ENCODE data around the gene CCDC187. TPM values are rescaled to one million over a fixed set of nuclear protein-coding genes. Genes with fewer than 3 reads are reported as not detected.

CCDC187 gene
- total RNA-seq, 1 experiment from 2014 or later = 0.61 TPM

DNA sequence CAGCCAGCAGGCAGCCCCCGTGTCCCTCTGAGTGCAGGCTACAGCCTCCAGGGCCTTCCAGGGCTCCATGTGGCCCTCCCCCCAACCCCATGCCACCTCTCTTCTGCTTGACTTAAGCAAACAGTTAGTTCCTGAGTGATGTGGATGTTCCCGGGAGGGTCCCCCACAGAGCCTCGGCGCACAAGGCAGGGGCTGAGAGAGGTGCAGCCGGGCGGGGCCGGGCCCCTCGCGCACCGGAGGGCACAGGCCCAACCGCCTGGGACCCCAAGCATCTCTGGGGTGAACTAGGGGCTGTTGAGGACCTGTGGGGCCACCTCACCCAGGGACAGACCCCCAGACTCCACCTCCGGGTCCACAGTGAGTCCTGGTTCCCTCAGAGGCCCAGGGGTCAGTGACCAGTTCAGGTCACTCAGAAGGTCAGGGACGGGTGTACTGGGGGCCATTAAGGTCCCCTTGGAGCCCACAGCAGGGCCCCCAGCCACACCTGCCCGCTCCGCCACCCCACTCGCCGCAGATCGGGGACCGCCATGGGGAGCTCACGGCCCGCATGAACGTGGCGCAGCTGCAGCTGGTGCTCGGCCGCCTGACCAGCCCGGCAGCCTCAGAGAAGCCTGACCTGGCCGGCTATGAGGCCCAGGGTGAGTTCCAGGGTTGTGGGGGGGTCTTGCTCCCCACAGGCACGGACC is 36.6 kb upstream of the CCDC187 start:
- in situ Hi-C loops (cut with HindIII; ENCODE audit: low sequenced_read_pairs) = no loop called here
- DNase-seq (ENCODE audit: low spot score) = no peak

DNA sequence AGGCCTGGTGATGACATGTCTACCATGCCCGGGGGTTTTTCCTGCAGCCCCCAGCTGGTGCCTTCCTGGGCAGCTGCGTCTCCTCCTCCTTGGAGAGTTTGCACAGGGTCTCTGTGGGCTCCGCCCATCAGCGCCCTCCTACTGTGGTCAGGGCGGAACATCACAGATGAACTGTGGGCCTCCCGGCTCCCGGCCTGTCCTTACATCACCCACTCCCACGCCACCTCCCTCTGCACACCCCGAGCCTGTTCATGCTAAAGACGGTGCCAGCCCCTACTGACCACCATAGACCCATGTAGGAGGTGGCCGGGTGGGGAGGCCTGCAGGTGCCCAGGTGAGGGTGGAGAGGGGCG is 36.0 kb upstream of the CCDC187 start:
- no peak for DNase-seq (ENCODE audit: low spot score)
- in situ Hi-C loops (cut with HindIII; ENCODE audit: low sequenced_read_pairs) = no loop called here

DNA sequence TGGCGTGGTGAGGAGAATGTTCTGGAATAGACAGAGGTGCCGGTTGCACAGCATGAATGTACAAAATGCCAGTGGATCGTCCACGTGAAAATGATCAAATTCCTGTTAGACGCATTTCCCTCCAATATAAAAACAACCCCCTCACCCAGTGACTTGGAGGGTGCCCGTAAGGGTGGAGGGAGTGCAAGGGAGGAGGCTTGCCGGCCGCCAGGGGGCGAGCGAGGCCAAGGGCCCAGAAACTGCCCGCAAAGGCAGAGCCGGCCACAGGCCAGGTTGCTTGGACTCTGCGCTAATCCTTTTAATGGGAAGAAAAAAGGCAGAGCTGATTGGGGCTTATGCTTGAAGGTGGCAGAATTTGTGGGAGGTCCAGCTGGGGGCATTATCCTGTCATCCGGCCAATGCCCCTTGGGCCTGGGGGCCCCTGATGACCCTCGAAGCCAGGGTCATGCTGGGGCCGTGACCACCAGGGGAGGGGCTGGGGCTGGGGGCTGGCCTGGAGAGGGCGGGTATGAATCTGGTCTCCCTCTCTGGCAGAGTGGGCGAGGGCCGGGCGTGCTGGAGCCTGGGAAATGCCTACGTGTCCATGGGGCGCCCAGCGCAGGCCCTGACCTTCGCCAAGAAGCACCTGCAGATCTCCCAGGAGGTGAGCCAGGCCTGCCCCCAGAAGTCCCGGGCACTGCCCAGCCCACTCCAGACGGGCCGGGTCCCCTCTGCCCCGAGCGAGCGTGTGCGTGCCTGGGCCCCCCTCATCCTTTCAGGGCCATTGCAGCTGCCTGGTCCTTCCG is 35.5 kb upstream of the CCDC187 start:
- in situ Hi-C loops (cut with HindIII; ENCODE audit: low sequenced_read_pairs) = no loop called here
- peak; percentile 70 for DNase-seq (ENCODE audit: low spot score)

DNA sequence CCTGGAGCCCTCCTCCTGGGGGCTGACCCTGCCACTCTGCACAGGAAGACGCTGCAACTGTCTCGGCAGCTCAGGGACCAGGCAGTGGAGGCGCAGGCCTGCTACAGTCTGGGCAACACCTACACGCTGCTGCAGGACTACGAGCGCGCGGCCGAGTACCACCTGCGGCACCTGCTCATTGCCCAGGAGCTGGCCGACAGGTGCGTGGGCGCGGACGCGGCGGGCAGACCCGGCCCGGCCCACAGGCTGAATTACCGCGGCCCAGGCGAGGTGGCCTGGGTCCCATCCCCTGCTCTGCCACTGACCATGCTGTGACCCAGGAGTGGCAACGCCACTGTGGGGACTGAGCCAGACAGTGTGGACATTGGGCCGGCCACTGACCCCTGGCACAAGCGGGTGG is 34.6 kb upstream of the CCDC187 start:
- no peak for DNase-seq (ENCODE audit: low spot score)
- in situ Hi-C loops (cut with HindIII; ENCODE audit: low sequenced_read_pairs) = no loop called here

DNA sequence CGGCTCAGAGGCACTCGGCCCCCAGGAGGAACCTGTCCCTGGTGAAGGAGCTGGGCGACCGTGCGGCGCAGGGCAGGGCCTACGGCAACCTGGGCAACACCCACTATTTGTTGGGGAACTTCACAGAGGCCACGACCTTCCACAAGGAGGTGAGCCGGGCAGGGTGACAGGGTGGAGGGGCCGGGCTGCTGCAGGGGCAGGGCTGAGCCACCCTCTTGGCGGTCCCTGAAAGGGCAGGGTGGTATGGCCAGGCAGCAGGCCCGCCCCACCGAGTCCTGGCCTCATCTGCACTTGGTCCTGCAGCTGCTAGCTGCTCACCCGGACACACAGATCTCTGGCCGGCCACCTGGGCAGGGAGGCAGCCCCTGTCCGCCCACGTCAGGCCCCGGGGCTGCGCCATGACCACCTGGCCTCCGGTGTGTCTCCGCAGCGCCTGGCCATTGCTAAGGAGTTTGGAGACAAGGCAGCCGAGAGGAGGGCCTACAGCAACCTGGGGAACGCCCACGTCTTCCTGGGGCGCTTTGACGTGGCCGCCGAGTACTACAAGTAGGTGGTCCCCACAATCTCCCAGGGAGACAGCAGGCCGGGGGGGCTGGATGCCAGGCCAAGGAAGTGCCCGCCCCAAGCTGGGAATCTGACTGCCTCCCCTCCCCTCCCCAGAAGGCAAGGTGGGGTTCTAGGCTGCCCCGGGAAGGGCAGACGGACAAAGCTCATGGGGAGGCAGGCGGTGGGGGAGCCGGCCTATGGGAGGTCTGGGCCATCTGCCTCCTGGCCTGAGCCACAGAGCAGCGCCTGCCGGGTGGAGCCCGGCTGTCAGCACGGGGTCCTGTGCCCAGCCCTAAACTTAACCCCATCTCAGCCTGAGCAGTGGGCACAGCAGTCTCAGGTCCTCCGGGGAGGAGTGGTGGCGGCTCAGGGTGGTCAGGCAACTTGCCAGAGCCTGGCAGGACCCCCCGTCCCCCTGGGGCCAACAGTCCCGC is 33.8 kb upstream of the CCDC187 start:
- in situ Hi-C loops (cut with HindIII; ENCODE audit: low sequenced_read_pairs) = no loop called here
- no peak for DNase-seq (ENCODE audit: low spot score)

DNA sequence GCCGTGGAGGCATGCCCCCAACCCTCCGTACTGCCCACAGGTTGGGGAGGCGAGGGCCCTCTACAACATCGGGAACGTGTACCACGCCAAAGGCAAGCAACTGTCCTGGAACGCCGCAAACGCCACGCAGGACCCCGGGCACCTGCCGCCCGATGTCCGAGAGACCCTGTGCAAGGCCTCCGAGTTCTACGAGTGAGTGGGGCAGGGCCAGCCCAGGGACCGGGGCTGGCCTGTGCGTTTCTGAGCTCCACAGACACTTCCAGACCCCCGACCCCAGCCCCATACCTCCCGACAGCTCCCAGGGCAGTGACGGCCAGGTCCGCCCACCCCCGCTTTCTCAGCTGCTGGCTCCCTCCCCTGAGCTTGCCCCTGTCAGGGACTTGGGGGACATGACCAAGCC is 33.0 kb upstream of the CCDC187 start:
- in situ Hi-C loops (cut with HindIII; ENCODE audit: low sequenced_read_pairs) = no loop called here
- DNase-seq (ENCODE audit: low spot score) = no peak

DNA sequence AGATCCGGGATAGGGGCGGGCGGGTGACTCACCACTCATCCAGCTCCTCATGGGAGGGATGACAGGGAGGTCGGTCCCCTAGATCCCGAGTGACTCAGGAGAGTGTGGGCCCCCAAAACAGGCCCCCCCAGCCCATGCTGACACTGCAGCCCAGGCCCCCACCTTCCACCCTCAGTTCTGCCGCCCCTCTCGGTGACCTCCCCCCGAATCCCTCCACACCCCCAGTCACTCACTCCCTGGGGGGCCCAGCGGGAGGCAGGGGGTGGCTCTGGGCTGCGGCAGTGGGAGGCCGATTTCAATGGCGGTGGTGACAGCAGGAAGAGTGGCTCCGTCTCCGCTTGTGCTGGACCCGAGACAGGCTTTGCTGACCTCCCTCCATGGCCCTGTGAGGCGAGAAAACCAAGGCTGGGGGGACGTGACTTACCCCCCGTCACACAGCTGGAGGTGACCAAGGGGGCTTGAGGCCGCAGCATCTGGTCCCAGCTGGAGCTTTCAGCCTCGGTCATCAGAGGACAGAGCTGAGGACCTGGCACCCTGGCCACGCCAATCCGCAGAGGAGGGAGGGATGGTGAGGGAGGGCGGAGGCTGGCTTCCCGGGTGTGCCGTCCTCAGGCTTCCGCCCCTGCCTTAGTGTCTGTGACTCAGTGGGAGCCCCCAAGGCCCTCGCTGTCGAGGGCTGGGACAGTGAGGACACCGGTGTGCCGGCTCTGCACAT is 32.4 kb upstream of the CCDC187 start:
- in situ Hi-C loops (cut with HindIII; ENCODE audit: low sequenced_read_pairs) = no loop called here
- DNase-seq (ENCODE audit: low spot score) = no peak

DNA sequence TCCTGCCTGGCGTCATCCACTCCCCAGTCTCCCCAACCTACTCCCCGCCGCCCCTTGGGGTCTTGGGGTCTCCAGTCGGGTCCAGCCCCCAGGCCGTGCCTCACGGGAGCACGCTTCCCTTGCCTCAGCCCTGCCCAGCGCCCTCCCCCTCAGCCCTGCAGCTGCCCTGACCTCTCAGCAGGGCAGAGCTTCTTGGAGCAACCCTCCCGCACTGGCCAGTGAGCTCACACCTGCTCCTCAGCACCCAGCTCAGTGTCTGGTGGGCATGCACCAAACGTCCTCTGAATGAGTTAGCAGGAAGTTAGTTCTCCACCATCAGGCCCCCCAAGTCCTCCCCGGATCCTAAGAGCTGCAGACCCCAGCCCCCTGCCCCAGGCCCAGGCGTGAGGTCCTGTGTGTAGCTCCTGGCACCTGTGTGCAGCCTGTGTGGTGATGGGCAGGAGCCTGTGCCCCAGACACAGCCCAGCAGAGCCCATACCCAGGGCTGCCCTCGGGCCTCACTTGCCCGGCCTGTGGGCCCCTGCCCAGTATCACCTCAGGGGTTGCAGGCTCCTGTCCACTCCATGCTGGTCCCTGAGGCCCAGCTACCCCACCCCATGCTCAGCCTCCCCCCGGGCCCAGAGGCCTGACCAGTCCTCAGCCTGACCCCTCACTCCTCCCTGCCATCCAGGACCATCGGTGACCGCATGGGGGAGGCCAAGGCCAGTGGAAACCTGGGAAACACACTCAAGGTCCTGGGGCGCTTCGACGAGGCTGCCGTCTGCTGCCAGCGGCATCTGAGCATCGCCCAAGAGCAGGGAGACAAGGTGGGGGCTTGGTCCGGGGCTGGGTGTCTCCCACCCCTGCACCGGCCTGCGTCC is 31.6 kb upstream of the CCDC187 start:
- in situ Hi-C loops (cut with HindIII; ENCODE audit: low sequenced_read_pairs) = no loop called here

DNA sequence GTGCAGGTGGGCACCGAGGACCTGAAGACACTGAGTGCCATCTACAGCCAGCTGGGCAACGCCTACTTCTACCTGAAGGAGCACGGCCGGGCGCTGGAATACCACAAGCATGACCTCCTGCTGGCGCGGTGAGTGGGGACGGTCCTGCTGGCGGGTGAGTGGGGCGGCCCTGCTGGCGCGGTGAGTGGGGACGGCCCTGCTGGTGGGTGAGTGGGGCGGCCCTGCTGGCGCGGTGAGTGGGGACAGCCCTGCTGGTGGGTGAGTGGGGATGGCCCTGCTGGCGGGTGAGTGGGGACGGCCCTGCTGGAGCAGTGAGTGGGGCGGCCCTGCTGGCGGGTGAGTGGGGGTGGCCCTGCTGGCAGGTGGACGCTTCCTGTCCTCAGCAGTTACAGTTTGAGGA is 30.6 kb upstream of the CCDC187 start:
- DNase-seq (ENCODE audit: low spot score) = no peak
- in situ Hi-C loops (cut with HindIII; ENCODE audit: low sequenced_read_pairs) = no loop called here

More for the DNA sequence above, 31.6 kb upstream of the CCDC187 start:
- no peak for DNase-seq (ENCODE audit: low spot score)

DNA sequence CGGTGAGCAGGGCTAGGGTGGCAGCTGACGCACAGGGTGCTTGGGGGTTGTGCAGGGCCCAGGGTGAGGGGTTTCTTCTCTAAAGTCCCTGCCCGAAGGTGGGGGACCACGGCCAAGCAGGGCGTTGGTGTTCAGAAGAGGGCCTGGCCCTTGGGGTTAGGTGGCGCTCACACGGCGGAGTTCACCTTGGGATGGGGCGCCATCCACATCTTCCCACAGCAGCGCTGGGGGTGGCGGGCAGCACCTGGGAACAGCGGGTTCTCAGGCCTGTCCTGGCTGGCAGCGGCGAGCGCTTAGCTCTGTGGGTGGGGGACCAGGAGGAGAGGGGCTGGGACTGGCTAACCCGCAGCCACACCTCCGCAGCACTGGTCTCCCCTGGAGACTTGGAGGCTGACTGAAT is 29.6 kb upstream of the CCDC187 start:
- no peak for DNase-seq (ENCODE audit: low spot score)
- in situ Hi-C loops (cut with HindIII; ENCODE audit: low sequenced_read_pairs) = no loop called here

DNA sequence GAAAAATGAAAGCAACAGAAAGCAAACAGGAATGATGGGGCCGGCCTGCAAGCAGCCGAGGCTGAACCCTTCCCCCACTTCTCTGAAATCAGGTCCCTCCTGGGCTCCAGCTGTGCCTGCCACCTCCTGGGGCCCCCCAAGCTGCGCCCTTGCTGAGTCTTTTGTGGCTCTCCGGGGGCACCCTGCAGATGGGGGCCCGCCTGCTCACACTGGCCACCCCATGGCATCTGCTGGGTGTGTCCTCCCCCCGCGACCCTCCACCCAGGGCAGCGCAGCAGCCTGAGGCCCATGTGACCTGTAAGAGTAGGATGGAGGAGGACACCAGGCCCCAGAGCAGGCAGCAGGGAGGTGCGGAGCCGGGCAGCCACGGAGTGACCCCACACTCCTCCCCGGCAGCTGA is 29.2 kb upstream of the CCDC187 start:
- in situ Hi-C loops (cut with HindIII; ENCODE audit: low sequenced_read_pairs) = no loop called here
- DNase-seq (ENCODE audit: low spot score) = no peak

DNA sequence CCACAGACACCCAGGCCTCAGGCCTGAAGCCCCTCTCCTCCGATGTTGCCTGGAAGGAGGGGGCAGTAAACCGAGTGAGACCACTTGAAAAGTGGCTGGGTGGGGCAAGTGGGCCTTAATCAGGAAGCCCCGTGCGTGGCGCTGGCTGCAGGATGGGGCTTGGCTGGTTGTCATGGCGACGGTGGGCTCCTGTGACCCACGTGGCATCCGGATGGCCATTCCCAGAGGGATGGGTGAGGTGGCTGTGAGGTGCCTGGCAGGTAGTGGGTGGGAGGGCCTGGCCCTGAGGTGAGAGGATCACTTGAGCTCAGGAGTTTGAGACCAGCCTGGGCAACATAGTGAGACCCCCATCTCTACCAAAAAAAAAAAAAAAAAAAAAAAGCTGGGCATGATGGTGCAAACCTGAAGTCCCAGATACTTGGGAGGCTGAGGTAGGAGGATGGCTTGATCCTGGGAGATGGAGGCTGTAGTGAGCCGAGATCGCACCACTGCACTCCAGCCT is 28.6 kb upstream of the CCDC187 start:
- DNase-seq (ENCODE audit: low spot score) = no peak
- in situ Hi-C loops (cut with HindIII; ENCODE audit: low sequenced_read_pairs) = no loop called here

DNA sequence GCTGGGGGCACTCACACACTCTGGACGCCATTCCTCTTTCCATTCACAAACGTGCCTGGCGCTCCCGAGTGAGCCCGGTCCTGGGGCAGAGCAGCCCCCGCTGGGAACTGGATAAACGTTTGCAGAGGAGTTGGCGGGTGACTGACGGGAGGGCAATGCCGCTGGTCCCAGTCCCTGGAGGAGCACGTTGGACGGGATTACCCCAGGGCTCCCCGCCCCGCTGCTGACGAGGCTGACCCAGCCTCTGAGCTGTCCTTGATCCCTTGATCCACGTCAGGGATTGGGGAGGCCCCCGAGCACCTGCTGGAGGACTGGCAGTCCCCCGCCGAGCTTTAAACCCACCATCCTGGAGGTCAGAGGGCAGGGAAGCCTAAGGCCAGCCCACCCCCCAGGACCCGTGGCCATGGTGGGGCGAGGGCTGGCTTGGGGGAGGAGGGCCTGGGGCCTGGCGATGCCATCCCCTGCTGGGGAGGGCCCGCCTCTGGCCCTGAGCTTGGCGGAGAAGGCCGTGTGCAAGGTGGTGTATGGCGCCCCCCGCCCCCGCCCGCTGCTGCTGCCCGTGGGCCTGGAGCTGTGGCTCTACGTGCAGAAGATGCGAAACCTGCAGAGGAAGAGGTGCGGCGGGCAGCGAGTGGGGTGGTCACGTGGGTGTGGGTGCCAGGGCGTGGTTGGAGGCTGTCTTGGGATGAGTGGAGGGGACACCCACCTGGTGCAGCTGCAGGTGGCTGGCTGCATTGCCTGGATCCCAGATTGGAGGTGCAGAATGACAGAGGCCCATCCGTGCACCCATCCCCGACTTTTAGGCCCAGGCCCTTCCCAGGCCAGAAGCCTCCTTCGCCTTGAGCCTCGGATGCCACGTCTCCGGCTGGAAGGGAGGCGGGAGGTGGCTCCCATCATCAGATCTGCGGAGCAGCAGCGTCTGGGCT is 27.9 kb upstream of the CCDC187 start:
- in situ Hi-C loops (cut with HindIII; ENCODE audit: low sequenced_read_pairs) = no loop called here

DNA sequence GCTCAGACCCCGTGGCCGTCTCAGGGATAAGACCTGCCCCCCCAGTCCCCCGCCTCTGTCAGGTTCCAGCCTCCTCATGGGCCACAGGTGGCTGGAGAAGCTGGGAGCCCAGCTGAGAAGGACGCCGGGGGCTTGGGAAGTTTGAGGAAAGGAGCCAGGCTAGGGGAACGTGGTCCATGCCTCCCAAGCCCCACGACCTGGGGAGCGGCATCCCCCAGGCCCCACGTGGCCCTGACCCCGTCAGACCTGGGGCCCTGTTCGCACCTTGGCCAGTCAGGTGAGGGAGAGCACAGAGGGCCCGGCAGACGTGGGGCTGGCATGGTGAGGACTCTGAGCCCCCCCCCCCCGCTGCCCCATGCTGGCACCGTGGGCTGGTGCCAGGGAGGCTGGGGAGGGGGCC is 27.1 kb upstream of the CCDC187 start:
- DNase-seq (ENCODE audit: low spot score) = no peak
- in situ Hi-C loops (cut with HindIII; ENCODE audit: low sequenced_read_pairs) = no loop called here

More for the DNA sequence above, 27.9 kb upstream of the CCDC187 start:
- DNase-seq (ENCODE audit: low spot score) = no peak

DNA sequence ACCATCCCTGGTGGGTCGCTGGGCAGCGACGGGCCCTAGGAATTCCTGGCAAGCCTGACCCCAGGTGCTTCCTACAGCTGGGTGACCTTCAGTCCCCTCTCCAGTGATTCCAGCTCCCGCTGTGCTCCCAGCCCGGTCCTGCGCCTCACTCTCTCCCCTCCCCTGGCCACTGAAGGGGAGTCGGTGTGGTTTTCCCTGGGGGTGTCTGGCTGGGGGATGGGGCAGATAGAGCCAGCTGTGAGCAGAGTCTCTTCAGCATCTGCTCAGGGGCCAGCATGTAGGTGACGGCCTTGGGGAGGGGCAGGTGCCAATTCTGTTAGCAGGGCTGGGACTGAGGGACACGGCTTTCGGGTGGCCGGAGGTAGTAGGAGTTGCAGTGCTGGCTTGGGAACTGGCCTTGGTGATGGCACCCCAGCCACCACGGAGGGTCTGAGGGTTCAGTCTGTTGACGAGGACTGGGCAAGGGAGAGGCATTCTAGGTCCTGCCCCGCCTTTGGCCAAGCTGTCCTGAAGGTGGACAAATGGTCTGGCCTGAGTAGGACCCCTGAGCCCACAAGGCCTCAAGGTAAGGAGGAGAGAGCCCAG is 26.6 kb upstream of the CCDC187 start:
- in situ Hi-C loops (cut with HindIII; ENCODE audit: low sequenced_read_pairs) = no loop called here
- no peak for DNase-seq (ENCODE audit: low spot score)

DNA sequence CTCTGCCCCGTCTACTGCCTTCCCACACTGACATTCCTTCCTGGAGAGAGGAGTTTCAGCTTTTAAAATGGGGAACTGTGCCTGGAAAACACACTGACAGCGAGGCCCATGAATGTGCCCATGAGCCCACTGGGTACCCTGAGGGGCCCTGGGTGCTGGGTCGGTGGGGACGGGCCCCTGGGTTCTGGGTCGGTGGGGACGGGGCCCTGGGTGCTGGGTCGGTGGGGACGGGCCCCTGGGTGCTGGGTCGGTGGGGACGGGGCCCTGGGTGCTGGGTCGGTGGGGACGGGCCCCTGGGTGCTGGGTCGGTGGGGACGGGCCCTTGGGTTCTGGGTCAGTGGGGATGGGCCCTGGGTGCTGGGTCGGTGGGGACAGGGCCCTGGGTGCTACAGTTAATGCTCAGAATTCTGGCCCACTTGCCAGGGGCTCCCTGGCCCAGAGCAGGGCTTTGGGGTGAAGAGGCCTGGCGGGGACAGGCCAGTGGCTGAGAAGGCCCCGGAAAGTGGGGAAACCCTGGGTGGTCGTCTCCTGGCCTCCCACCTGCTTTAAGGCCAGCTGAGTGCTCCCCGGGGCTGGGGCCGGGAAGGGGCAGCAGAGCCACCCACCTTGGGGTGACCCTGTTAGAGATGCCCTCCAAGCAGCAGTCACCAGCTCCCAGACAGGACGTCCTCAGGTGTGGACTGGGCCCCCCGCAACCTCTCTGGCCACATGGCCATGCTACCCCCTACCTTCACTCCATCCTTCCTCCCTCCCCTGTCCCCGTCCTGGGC is 25.9 kb upstream of the CCDC187 start:
- in situ Hi-C loops (cut with HindIII; ENCODE audit: low sequenced_read_pairs) = no loop called here
- no peak for DNase-seq (ENCODE audit: low spot score)

All from G401 (cell line).